Natural killer cell (primary cell): ENCODE data around the gene LRRC3B. TPM values are rescaled to one million over a fixed set of nuclear protein-coding genes. Genes with fewer than 3 reads are reported as not detected.

Experiments used
- ATAC-seq, 3 donors: fragments of 150-1000 bp in 2 of 3; fragments of 200-7000 bp in 1 of 3; cut with Tn5 transposase; 1 replicate in 1 of 3; 2 replicates in 2 of 3; pipeline ENCODE4 v1.10.0; 2021; ENCODE audit warnings: mild to moderate bottlenecking in 2 of 3, moderate library complexity in 2 of 3
- DNase-seq, 2 donors: peaks; one replicate each; pipeline versions ENCODE4 v3.0.0 to v3.0.0-alpha.2; 2013 to 2021; ENCODE audit warnings: mixed read lengths in 1 of 2
- H3K27ac ChIP-seq: one replicate; pipeline ENCODE4 v1.5.1; 2013; ENCODE audit warnings: mild to moderate bottlenecking, low read length
- H3K27me3 ChIP-seq: one replicate; pipeline ENCODE4 v1.6.1; 2013; ENCODE audit warnings: low read length; ENCODE audit not compliant: control insufficient read depth, insufficient read depth
- H3K36me3 ChIP-seq: one replicate; pipeline ENCODE4 v1.6.1; 2013; ENCODE audit warnings: low read length; ENCODE audit not compliant: control insufficient read depth, insufficient read depth
- H3K4me1 ChIP-seq: one replicate; pipeline ENCODE4 v1.6.1; 2013; ENCODE audit warnings: low read length; ENCODE audit not compliant: control insufficient read depth, insufficient read depth
- H3K4me3 ChIP-seq: one replicate; pipeline ENCODE4 v1.5.1; 2013; ENCODE audit warnings: low read length
- H3K9me3 ChIP-seq: one replicate; pipeline ENCODE4 v1.6.1; 2013; ENCODE audit warnings: low read length; ENCODE audit not compliant: control insufficient read depth, insufficient read depth
- H3K27ac Mint-ChIP-seq, 2 donors: one replicate each; pipeline ENCODE4 v1.8.0; 2022; ENCODE audit warnings: mild to moderate bottlenecking in 2 of 2, mixed read lengths in 2 of 2, moderate library complexity in 1 of 2
- H3K27me3 Mint-ChIP-seq, 2 donors: one replicate each; pipeline ENCODE4 v1.8.0; 2022; ENCODE audit warnings: low read depth in 2 of 2, mixed read lengths in 2 of 2
- H3K36me3 Mint-ChIP-seq: one replicate; pipeline ENCODE4 v1.8.0; 2022; ENCODE audit warnings: mixed read lengths
- H3K4me1 Mint-ChIP-seq, 2 donors: one replicate each; pipeline ENCODE4 v1.8.0; 2022; ENCODE audit warnings: mixed read lengths in 2 of 2
- H3K4me3 Mint-ChIP-seq: one replicate; pipeline ENCODE4 v1.8.0; 2022; ENCODE audit warnings: mild to moderate bottlenecking, moderate library complexity, mixed read lengths
- H3K9me3 Mint-ChIP-seq, 2 donors: one replicate each; pipeline ENCODE4 v1.8.0; 2022; ENCODE audit warnings: mixed read lengths in 2 of 2
- WGBS: methylation state at CpG from one replicate; pipeline ENCODE4 v1.1.7; 2013; ENCODE audit warnings: missing lambda C conversion rate; ENCODE audit not compliant: insufficient coverage; 5-methylcytosine and 5-hydroxymethylcytosine counted together
- intact Hi-C: fragments of 100-400 bp; cut with micrococcal nuclease; formaldehyde crosslinking; loops from one replicate; pipeline ENCODE4 v1.14.2; 2022
- total RNA-seq, 4 donors: library from RNA; stranded (reverse); fragments of 120-200 nt in 1 of 4; gene quantifications; one replicate each; pipeline versions ENCODE4 v1.2.3 to v1.2.4, GENCODE V29; 2013 to 2022
- TF ChIP-seq, protein P1 (sequence below): fragments of 200-600 bp; IDR thresholded peaks from one replicate; pipeline ENCODE4 v1.8.0; 2022; ENCODE audit warnings: antibody characterized with exemption

Gene LRRC3B
- total RNA-seq, 3 donors from 2014 or later (not counting 1 experiment from before 2014, with no cell fraction given) = not detected

DNA sequence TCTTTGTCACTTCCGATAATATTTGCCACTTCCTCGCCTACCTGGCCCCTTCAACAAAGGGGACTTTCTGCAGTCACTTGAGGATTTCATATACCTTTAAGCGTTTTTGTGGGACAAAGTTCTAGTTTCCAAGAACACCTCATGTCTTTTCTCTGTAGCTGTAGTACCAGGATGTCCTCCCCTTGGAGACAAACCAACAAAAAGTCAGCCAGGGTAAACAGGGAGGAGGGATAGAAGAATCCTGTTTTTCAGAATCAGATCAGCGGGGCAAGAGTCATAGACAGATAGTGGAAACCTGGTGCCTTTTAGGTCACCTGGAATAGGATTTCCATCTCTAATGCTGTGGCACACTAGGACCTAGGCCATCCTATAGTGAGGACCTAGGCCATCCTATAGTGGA lies 4.5 kb downstream of the LRRC3B start:
- peaks cover 2 to 4% of the 10 kb centered on the region in 2 donors for H3K9me3 Mint-ChIP-seq
- H3K27ac ChIP-seq = no peak overlapping the region
- no peaks in the 10 kb centered on the region for H3K4me1 ChIP-seq
- no peak overlapping the region for H3K4me3 ChIP-seq
- H3K27me3 ChIP-seq = peaks cover 5% of the 10 kb centered on the region
- peaks cover 16 to 18% of the 10 kb centered on the region in 2 donors for H3K27me3 Mint-ChIP-seq
- no peaks in the 10 kb centered on the region for H3K36me3 Mint-ChIP-seq
- no peak overlapping the region for H3K27ac Mint-ChIP-seq
- TF ChIP-seq, protein P1, sequence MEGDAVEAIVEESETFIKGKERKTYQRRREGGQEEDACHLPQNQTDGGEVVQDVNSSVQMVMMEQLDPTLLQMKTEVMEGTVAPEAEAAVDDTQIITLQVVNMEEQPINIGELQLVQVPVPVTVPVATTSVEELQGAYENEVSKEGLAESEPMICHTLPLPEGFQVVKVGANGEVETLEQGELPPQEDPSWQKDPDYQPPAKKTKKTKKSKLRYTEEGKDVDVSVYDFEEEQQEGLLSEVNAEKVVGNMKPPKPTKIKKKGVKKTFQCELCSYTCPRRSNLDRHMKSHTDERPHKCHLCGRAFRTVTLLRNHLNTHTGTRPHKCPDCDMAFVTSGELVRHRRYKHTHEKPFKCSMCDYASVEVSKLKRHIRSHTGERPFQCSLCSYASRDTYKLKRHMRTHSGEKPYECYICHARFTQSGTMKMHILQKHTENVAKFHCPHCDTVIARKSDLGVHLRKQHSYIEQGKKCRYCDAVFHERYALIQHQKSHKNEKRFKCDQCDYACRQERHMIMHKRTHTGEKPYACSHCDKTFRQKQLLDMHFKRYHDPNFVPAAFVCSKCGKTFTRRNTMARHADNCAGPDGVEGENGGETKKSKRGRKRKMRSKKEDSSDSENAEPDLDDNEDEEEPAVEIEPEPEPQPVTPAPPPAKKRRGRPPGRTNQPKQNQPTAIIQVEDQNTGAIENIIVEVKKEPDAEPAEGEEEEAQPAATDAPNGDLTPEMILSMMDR = no peak
- H3K4me1 Mint-ChIP-seq = no peaks in the 10 kb centered on the region
- no peak overlapping the region for H3K4me3 Mint-ChIP-seq
- no peaks in the 10 kb centered on the region for H3K9me3 ChIP-seq
- ATAC-seq (no peak), DNase-seq (no peak)
- H3K36me3 ChIP-seq = no peaks in the 10 kb centered on the region
- 89% methylated on average over 4 of the region's 4 CpGs for WGBS
- intact Hi-C loops = no loop called here

DNA sequence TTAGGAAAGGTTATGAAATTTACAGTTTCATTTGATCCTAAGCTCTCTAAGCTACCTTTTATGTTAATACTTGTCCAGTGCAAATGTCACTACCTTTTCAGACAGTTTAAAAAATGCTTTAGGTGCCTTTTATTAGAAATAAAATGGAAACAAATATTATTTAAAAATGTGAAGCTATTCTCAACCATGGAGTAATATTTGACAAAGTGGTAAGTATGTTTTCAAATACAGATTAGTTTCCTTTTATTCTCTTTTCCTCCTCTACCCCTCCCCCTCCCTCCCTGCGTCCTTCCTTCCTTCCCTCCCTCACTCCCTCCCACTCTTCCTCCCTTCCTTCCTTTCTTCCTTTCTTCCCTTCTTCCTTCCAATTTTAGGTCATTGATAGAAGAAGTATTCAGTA lies 6.3 kb downstream of the LRRC3B start:
- intact Hi-C loops = no loop called here
- Mint-ChIP-seq H3K4me3 (no peak overlapping the region), H3K27me3 (peaks cover 4 to 5% of the 10 kb centered on the region in 2 donors), H3K27ac (no peak overlapping the region), H3K9me3 (peaks cover 3 to 7% of the 10 kb centered on the region in 2 donors), H3K36me3 (no peaks in the 10 kb centered on the region), H3K4me1 (no peaks in the 10 kb centered on the region)
- no CpG with 5 or more reads among the region's 1 CpG for WGBS
- Histone ChIP-seq H3K36me3 (no peaks in the 10 kb centered on the region), H3K9me3 (no peaks in the 10 kb centered on the region), H3K27ac (no peak overlapping the region), H3K27me3 (peaks cover 2% of the 10 kb centered on the region), H3K4me3 (no peak overlapping the region), H3K4me1 (no peaks in the 10 kb centered on the region)
- TF ChIP-seq, protein P1 = no peak
- ATAC-seq = no peak
- no peak for DNase-seq

DNA sequence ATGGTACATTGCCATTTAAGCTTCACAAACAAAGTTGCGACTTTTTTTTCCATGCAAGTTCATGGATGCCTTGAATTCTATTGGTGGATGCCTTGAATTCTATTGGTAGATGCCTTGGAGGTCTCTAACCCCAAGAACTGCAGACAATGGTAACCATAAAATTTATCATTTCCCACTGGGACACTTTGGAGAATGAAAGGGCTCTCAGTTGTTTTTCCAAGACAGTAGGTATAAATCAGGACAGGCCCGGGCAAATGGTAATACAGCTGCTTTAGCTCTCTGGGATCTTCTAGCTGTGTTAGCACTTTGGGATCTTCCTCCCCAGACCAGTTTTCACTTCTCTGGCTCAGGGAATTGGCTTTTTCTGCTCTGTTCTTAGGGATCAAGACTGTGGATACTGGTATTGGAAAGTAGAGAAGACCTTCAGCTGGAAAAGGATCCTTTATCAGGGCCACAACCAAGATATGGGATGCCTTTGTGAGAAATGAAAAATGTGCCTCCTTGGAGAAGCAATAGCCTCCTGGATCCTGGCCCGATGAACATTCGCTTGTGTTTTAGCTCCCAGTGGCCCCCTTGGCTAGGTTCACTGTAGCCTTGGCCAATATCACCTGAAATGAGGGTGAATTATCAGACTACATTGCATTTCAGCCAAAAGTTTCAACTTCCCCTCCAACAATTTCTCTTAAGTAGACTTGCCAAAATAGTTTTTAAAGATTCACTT lies 8.3 kb downstream of the LRRC3B start:
- Mint-ChIP-seq H3K36me3 (no peaks in the 10 kb centered on the region), H3K4me1 (no peaks in the 10 kb centered on the region), H3K27ac (no peak overlapping the region), H3K4me3 (no peak overlapping the region), H3K27me3 (no peaks in the 10 kb centered on the region), H3K9me3 (peaks cover 3 to 7% of the 10 kb centered on the region in 2 donors)
- WGBS = 93% methylated on average over 3 of the region's 4 CpGs
- H3K27ac ChIP-seq = no peak overlapping the region
- intact Hi-C loops = no loop called here
- no peaks in the 10 kb centered on the region for H3K36me3 ChIP-seq
- no peaks in the 10 kb centered on the region for H3K9me3 ChIP-seq
- DNase-seq (no peak), ATAC-seq (no peak)
- no peak overlapping the region for H3K4me3 ChIP-seq
- no peaks in the 10 kb centered on the region for H3K4me1 ChIP-seq
- H3K27me3 ChIP-seq = no peaks in the 10 kb centered on the region
- TF ChIP-seq, protein P1 = no peak

DNA sequence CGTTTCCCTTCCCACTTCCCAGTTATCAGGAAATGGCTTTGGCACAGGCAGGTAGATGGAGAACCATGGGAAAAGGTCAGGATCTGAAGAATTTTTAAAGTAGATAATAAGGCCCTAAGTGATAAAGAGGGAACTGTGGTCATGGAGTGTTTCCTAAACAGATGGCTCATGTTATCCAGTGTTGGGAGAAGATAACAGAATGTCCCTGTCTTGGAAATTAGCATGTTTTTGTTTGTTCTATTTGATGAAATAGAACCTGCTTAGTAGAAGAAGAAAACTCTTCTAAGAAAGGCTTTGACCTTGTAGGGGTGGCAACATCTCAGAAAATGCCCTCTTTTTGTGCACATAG lies 8.8 kb downstream of the LRRC3B start:
- WGBS = 33% methylated on average over 1 of the region's 1 CpG
- intact Hi-C loops = no loop called here
- Histone ChIP-seq H3K4me3 (no peak overlapping the region), H3K4me1 (no peaks in the 10 kb centered on the region), H3K27ac (no peak overlapping the region), H3K27me3 (no peaks in the 10 kb centered on the region), H3K9me3 (no peaks in the 10 kb centered on the region), H3K36me3 (no peaks in the 10 kb centered on the region)
- Mint-ChIP-seq H3K4me1 (no peaks in the 10 kb centered on the region), H3K4me3 (no peak overlapping the region), H3K27ac (no peak overlapping the region), H3K36me3 (no peaks in the 10 kb centered on the region), H3K9me3 (peaks cover 3 to 10% of the 10 kb centered on the region in 2 donors), H3K27me3 (no peaks in the 10 kb centered on the region)
- TF ChIP-seq, protein P1 = no peak
- no peak for DNase-seq
- no peak for ATAC-seq
